Erythroblast (primary cell): ENCODE measurements around the gene SLC17A4.

Experiments used
- GATA1 ChIP-seq: IDR thresholded peaks from 2 replicates; pipeline ENCODE4 v1.6.1; 2011; ENCODE audit warnings: low read depth, mild to moderate bottlenecking, control low read depth, low read length, moderate library complexity
- POLR2A ChIP-seq: IDR thresholded peaks from 2 replicates; pipeline ENCODE4 v1.6.1; 2011; ENCODE audit warnings: mild to moderate bottlenecking, low read length

DNA sequence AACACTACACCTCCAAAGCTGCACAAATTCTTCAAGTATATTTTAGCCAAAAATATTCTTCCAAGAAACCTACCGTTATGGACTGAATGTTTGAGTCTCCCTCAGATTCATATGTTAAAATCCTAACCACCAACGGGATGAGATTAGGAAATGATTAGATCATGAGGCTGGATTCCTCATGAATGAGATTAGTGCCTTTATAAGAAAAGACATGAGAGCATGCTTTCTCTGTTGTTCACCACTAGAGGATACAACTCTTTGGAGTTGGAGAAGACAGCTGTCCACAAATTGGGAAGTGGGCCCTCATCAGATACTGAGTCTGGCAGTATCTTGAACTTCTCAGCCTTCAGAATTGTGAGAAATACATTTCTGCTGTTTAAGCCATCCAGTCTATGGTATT lies 7.1 kb upstream of the SLC17A4 start:
- TF ChIP-seq POLR2A (no peak), GATA1 (no peak)
